GM10266 (cell line): ENCODE measurements around the gene BMAL2.

ENCODE experiments used
- DNase-seq: peaks from one replicate; pipeline ENCODE4 v3.0.0; 2012; ENCODE audit errors: extremely low spot score
- CTCF ChIP-seq: IDR thresholded peaks from 2 replicates; pipeline ENCODE4 v1.5.1; 2012; ENCODE audit warnings: mild to moderate bottlenecking, low read depth; ENCODE audit not compliant: control insufficient read depth, insufficient read depth; ENCODE audit errors: missing control alignments

The BMAL2 gene

GRCh38 chr12:27334721-27335082, 2.1 kb downstream of the BMAL2 start:
- DNase-seq = no peak
- TF ChIP-seq CTCF = no peak

- no peak for DNase-seq
- TF ChIP-seq CTCF = no peak
Measured at GRCh38 chr12:27335364-27336281, 3.0 kb downstream of the BMAL2 start.

GRCh38 chr12:27336282-27336653, 3.6 kb downstream of the BMAL2 start:
- no peak for DNase-seq
- no peak for TF ChIP-seq CTCF

GRCh38 chr12:27337376-27337775, 4.7 kb downstream of the BMAL2 start:
- TF ChIP-seq CTCF = no peak

GRCh38 chr12:27338473-27338872, 5.8 kb downstream of the BMAL2 start:
- TF ChIP-seq CTCF = no peak
- no peak for DNase-seq

More at GRCh38 chr12:27337376-27337775, 4.7 kb downstream of the BMAL2 start:
- DNase-seq = no peak

GRCh38 chr12:27340971-27341370, 8.3 kb downstream of the BMAL2 start:
- DNase-seq = no peak
- TF ChIP-seq CTCF = no peak

GRCh38 chr12:27342536-27342935, 9.9 kb downstream of the BMAL2 start:
- no peak for TF ChIP-seq CTCF
- no peak for DNase-seq
